Neural cell (in vitro differentiated cells): Measurements from ENCODE around the gene SLC19A1. TPM values are rescaled to one million over a fixed set of nuclear protein-coding genes. Genes with fewer than 3 reads are reported as not detected.

Experiments
- H2AFZ ChIP-seq: fragments of 200-600, 300-800 bp; sonication (generic), shearing (Covaris generic); 2 replicates; pipeline ENCODE4 v1.6.0; 2014; ENCODE audit warnings: low read depth, mild to moderate bottlenecking, antibody characterized with exemption, low read length, moderate library complexity
- H3F3A ChIP-seq: fragments of 200-600 bp; shearing (Covaris generic); 2 replicates; pipeline ENCODE4 v1.6.1; 2016; ENCODE audit warnings: mild to moderate bottlenecking, moderate library complexity, mixed read lengths, antibody characterized with exemption, low read length; ENCODE audit not compliant: insufficient read depth, poor library complexity, severe bottlenecking
- H3K27ac ChIP-seq: fragments of 200-600, 300-800 bp; sonication (generic), shearing (Covaris generic); 2 replicates; pipeline ENCODE4 v1.5.1; 2014; ENCODE audit warnings: mild to moderate bottlenecking, low read length, moderate library complexity
- H3K27me3 ChIP-seq: fragments of 300-800, 200-600 bp; sonication (generic), shearing (Covaris generic); 2 replicates; pipeline ENCODE4 v1.6.0; 2014; ENCODE audit warnings: mild to moderate bottlenecking, low read depth, low read length, moderate library complexity; ENCODE audit not compliant: insufficient read depth
- H3K36me3 ChIP-seq: fragments of 300-800, 200-600 bp; sonication (generic), shearing (Covaris generic); 2 replicates; pipeline ENCODE4 v1.5.1; 2014; ENCODE audit warnings: mild to moderate bottlenecking, antibody characterized with exemption, low read length, moderate library complexity; ENCODE audit not compliant: insufficient read depth
- H3K4me2 ChIP-seq: fragments of 300-800, 200-600 bp; sonication (generic), shearing (Covaris generic); 2 replicates; pipeline ENCODE4 v1.6.0; 2014; ENCODE audit warnings: mild to moderate bottlenecking, low read length
- H3K4me3 ChIP-seq: fragments of 300-800, 200-600 bp; sonication (generic), shearing (Covaris generic); 2 replicates; pipeline ENCODE4 v1.5.1; 2014; ENCODE audit warnings: mild to moderate bottlenecking, low read length, moderate library complexity
- H3K79me2 ChIP-seq: fragments of 200-600 bp; shearing (Covaris generic); replicated peaks from 2 replicates; pipeline ENCODE4 v1.6.0; 2014; ENCODE audit warnings: mild to moderate bottlenecking, low read length, moderate library complexity; ENCODE audit not compliant: insufficient read depth
- H3K9ac ChIP-seq: fragments of 300-800, 200-600 bp; sonication (generic), shearing (Covaris generic); 2 replicates; pipeline ENCODE4 v1.6.1; 2016; ENCODE audit warnings: mild to moderate bottlenecking, low read length, mixed read lengths
- H3K9me2 ChIP-seq: fragments of 200-600 bp; shearing (Covaris generic); 2 replicates; pipeline ENCODE4 v1.6.1; 2016; ENCODE audit warnings: mild to moderate bottlenecking, low read length, mixed read lengths; ENCODE audit not compliant: insufficient read depth
- H3K9me3 ChIP-seq: fragments of 200-600, 300-800 bp; sonication (generic), shearing (Covaris generic); 2 replicates; pipeline ENCODE4 v1.6.1; 2016; ENCODE audit warnings: mild to moderate bottlenecking, mixed run types, low read length, moderate library complexity, mixed read lengths
- H4K20me1 ChIP-seq: fragments of 200-600 bp; shearing (Covaris generic); 2 replicates; pipeline ENCODE4 v1.6.1; 2016; ENCODE audit warnings: mild to moderate bottlenecking, mixed run types; ENCODE audit not compliant: insufficient read depth
- CTCF ChIP-seq: fragments of 450-650 bp; IDR thresholded peaks from 2 replicates; pipeline ENCODE4 v1.5.1; 2014; ENCODE audit warnings: antibody characterized with exemption, mild to moderate bottlenecking, moderate library complexity; ENCODE audit not compliant: poor library complexity, severe bottlenecking
- EP300 ChIP-seq: fragments of 450-650 bp; conservative IDR thresholded peaks from 2 replicates; pipeline ENCODE4 v1.6.1; 2014; ENCODE audit warnings: antibody characterized with exemption, mild to moderate bottlenecking, moderate library complexity; ENCODE audit not compliant: poor library complexity, severe bottlenecking
- EZH2 ChIP-seq: fragments of 200-600, 300-800 bp; shearing (Covaris generic), sonication (generic); IDR thresholded peaks from 2 replicates; pipeline ENCODE4 v1.6.1; 2014; ENCODE audit warnings: antibody characterized with exemption, low read length, borderline replicate concordance, mild to moderate bottlenecking; ENCODE audit not compliant: insufficient read depth, poor library complexity, severe bottlenecking
- MXI1 ChIP-seq: fragments of 450-650 bp; conservative IDR thresholded peaks from 2 replicates; pipeline ENCODE4 v1.6.1; 2014; ENCODE audit warnings: antibody characterized with exemption, mild to moderate bottlenecking; ENCODE audit not compliant: poor library complexity, severe bottlenecking
- POLR2AphosphoS5 ChIP-seq: IDR thresholded peaks from 2 replicates; pipeline ENCODE4 v1.6.1; 2012
- RAD21 ChIP-seq: fragments of 450-650 bp; conservative IDR thresholded peaks from 2 replicates; pipeline ENCODE4 v1.6.1; 2014; ENCODE audit warnings: antibody characterized with exemption, mild to moderate bottlenecking, moderate library complexity
- REST ChIP-seq: IDR thresholded peaks from 2 replicates; pipeline ENCODE4 v1.6.1; 2012; ENCODE audit warnings: borderline replicate concordance
- SMC3 ChIP-seq: fragments of 450-650 bp; conservative IDR thresholded peaks from 2 replicates; pipeline ENCODE4 v1.6.1; 2014; ENCODE audit warnings: antibody characterized with exemption, mild to moderate bottlenecking, moderate library complexity; ENCODE audit not compliant: poor library complexity
- TAF1 ChIP-seq: IDR thresholded peaks from 2 replicates; pipeline ENCODE4 v1.6.1; 2012; ENCODE audit warnings: low read depth
- polyA plus RNA-seq: library from polyadenylated mRNA; depleted of rRNA; stranded (reverse); fragments of >200 nt; gene quantifications from 2 replicates; pipeline ENCODE4 v1.2.3, GENCODE V29; 2014

Gene SLC19A1
- polyA plus RNA-seq, 1 donor from 2014 or later: 2.9 TPM

GRCh38 chr21:45533361-45533845 is 8.8 kb downstream of the SLC19A1 start:
- H3F3A ChIP-seq: no peaks in the 10 kb centered on the region
- H3K9me3 ChIP-seq: no peaks in the 10 kb centered on the region
- H3K9ac ChIP-seq: no peak overlapping the region
- H3K79me2 ChIP-seq: no peaks in the 10 kb centered on the region
- no peak overlapping the region for H3K4me2 ChIP-seq
- H3K36me3 ChIP-seq: peaks cover 3% of the 10 kb centered on the region
- no peaks in the 10 kb centered on the region for H3K9me2 ChIP-seq
- TF ChIP-seq SMC3 (no peak), CTCF (no peak), REST (no peak), TAF1 (no peak), RAD21 (no peak), EZH2 (no peak), POLR2AphosphoS5 (no peak), EP300 (no peak), MXI1 (no peak)
- no peak overlapping the region for H2AFZ ChIP-seq
- no peak overlapping the region for H3K27ac ChIP-seq
- no peak overlapping the region for H3K4me3 ChIP-seq
- H4K20me1 ChIP-seq: no peaks in the 10 kb centered on the region
- H3K27me3 ChIP-seq: no peaks in the 10 kb centered on the region

- Histone ChIP-seq H3K9me2 (no peaks in the 10 kb centered on the region), H4K20me1 (no peaks in the 10 kb centered on the region), H3K4me2 (no peak overlapping the region), H3K27me3 (no peaks in the 10 kb centered on the region), H2AFZ (no peak overlapping the region), H3K9ac (no peak overlapping the region), H3K36me3 (peaks cover 3% of the 10 kb centered on the region), H3K27ac (no peak overlapping the region), H3F3A (no peaks in the 10 kb centered on the region), H3K9me3 (no peaks in the 10 kb centered on the region), H3K4me3 (no peak overlapping the region), H3K79me2 (no peaks in the 10 kb centered on the region)
- TF ChIP-seq REST (no peak), TAF1 (no peak)
Measured at GRCh38 chr21:45532826-45533360, 9.3 kb downstream of the SLC19A1 start.
